ENCODE measurements around the gene PELI1. TPM values are rescaled to one million over a fixed set of nuclear protein-coding genes. Genes with fewer than 3 reads are reported as not detected.
A peak's percentile ranks its signal among the peaks of the same experiment; 100 is the strongest.

Gene PELI1
- total and polyA plus RNA-seq, 11 donors, result 4.2 to 14.6 (median 7.3) TPM

DNA sequence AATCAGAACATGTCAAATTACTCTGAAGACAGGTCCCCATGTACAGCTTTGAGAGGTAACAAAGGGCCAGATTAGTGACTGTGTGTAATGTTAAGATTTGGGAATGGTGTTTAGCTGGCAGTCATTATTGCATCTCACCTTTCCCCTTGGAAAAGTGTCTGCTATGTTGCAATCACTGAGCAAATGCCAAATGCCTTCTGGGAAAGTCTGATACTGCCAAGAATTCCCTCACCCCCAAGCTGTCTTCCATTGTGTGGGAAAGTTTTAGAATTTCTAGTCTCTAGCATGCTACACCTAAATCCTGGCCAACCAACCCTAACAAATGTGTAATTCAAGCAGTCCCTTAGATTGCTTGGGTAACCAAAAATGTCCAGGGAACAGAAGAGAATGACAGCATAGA lies 13.6 kb upstream of the PELI1 start:
- Histone ChIP-seq H3K36me3 (no peaks in the 10 kb centered on the region), H3K9me3 (no peaks in the 10 kb centered on the region), H3K4me1 (peaks cover 0 to 4% (median 0%) of the 10 kb centered on the region in 12 donors), H3K27me3 (no peaks in the 10 kb centered on the region), H3K27ac (no peak overlapping the region), H3K4me3 (no peak overlapping the region)
- no peak for DNase-seq
- intact Hi-C loops (cut with DNase I), result no loop called here
- peak in 2 of 4 donors; percentile 49 to 53 for ATAC-seq
- no peak for TF ChIP-seq POLR2A (IDR thresholded peaks at IDR 0.05)
- TF ChIP-seq, protein P1, sequence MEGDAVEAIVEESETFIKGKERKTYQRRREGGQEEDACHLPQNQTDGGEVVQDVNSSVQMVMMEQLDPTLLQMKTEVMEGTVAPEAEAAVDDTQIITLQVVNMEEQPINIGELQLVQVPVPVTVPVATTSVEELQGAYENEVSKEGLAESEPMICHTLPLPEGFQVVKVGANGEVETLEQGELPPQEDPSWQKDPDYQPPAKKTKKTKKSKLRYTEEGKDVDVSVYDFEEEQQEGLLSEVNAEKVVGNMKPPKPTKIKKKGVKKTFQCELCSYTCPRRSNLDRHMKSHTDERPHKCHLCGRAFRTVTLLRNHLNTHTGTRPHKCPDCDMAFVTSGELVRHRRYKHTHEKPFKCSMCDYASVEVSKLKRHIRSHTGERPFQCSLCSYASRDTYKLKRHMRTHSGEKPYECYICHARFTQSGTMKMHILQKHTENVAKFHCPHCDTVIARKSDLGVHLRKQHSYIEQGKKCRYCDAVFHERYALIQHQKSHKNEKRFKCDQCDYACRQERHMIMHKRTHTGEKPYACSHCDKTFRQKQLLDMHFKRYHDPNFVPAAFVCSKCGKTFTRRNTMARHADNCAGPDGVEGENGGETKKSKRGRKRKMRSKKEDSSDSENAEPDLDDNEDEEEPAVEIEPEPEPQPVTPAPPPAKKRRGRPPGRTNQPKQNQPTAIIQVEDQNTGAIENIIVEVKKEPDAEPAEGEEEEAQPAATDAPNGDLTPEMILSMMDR (IDR thresholded peaks at IDR 0.05), result no peak

DNA sequence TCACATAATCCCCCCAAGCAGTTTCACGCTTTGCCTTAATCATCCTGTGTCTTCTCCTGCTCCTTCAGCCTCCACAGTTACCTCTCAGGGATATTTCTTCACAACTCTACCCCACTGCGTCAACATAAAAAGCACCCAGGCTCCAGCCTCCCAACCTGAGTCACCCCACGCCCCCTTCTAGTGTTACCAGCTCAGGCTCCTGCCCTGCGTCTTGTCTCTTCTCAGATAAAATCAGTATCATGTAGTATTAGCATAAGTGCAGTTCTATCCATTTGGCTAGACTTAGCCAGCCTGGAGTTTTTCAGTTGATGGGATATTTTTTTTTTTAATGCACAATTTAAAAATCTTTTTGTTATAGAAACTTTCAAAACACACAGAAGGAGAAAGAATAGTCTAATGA lies 9.6 kb upstream of the PELI1 start:
- 85 to 96% (median 88%) methylated on average over 4 of the region's 4 CpGs for WGBS, 4 donors
- ATAC-seq (no peak), DNase-seq (no peak)
- intact Hi-C loops (cut with DNase I), result loop anchor here in 1 of 10 donors (5.0 kb wide), 1 partner anchor 158 kb away; no protein-coding TSS in a partner anchor
- Histone ChIP-seq H3K36me3 (no peaks in the 10 kb centered on the region), H3K4me1 (peaks cover 0 to 8% (median 0%) of the 10 kb centered on the region in 12 donors), H3K27ac (no peak overlapping the region), H3K4me3 (no peak overlapping the region), H3K9me3 (no peaks in the 10 kb centered on the region), H3K27me3 (no peaks in the 10 kb centered on the region)
- TF ChIP-seq POLR2A (IDR thresholded peaks at IDR 0.05), result no peak
- TF ChIP-seq, protein P1 (IDR thresholded peaks at IDR 0.05), result no peak

DNA sequence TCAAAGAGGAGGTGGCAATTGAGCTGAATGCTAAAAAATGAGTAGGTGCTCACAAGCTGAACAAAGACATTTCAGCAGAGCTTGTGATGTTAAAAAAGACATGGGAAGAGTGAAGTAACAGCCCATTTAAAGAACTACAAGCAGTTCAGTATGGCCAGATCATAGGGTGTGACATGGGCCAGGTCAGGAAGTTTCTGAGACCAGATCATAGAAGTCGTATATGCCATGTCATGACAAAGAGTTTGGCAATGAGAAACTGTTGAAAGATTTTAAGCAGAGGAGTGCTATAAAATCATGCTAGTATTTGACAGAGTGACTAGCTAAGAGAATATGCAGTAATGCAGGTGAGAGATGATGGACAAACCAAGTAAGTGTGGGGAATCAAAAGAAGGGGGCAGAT lies 7.3 kb upstream of the PELI1 start:
- ATAC-seq, result no peak

DNA sequence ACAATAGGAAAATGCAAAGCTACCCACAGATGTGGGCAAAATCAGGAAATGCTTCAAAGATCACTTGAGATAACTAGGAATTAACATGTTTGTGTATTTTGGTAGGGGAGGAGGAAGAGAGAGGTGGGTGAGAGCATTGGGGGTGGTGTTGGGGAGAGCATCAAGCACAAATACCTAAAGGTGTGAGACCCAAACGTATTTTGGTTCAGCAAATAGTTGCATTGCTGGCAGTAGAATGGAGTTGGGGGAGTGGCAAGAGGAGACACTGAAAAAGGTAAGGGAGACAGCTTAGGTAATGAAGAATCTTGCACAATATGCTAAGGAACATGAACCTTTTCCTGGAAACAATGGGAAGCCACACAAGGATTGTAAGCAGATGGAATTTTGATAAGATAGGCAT lies 1.5 kb upstream of the PELI1 start:
- Histone ChIP-seq H3K27ac (no peak overlapping the region), H3K9me3 (no peaks in the 10 kb centered on the region), H3K4me1 (peaks cover 0 to 22% (median 6%) of the 10 kb centered on the region in 12 donors), H3K36me3 (no peaks in the 10 kb centered on the region), H3K27me3 (no peaks in the 10 kb centered on the region), H3K4me3 (no peak overlapping the region)
- TF ChIP-seq, protein P1 (IDR thresholded peaks at IDR 0.05), result no peak
- no peak for TF ChIP-seq POLR2A (IDR thresholded peaks at IDR 0.05)
- 50 to 59% (median 54%) methylated on average over 1 of the region's 1 CpG for WGBS, 4 donors
- intact Hi-C loops (cut with DNase I), result loop anchor here in 6 of 10 donors (2.0 to 10.0 kb wide), 5 partner anchors 59 to 169 kb away; no protein-coding TSS in a partner anchor
- DNase-seq, result no peak
- no peak for ATAC-seq

More for the DNA sequence above, 7.3 kb upstream of the PELI1 start:
- no peaks in the 10 kb centered on the region for H3K27me3 ChIP-seq
- no peak for TF ChIP-seq POLR2A (IDR thresholded peaks at IDR 0.05)
- TF ChIP-seq, protein P1 (IDR thresholded peaks at IDR 0.05), result no peak
- intact Hi-C loops (cut with DNase I), result loop anchor here in 1 of 10 donors (5.0 kb wide), 1 partner anchor 161 kb away; no protein-coding TSS in a partner anchor
- no peaks in the 10 kb centered on the region for H3K36me3 ChIP-seq
- 41 to 56% (median 48%) methylated on average over 1 of the region's 1 CpG for WGBS, 4 donors
- H3K4me1 ChIP-seq, result peaks cover 0 to 8% (median 0%) of the 10 kb centered on the region in 12 donors
- no peaks in the 10 kb centered on the region for H3K9me3 ChIP-seq
- DNase-seq, result no peak
- H3K27ac ChIP-seq, result no peak overlapping the region
- H3K4me3 ChIP-seq, result no peak overlapping the region
